ENCODE data around the gene DSC2. TPM values are rescaled to one million over a fixed set of nuclear protein-coding genes. Genes with fewer than 3 reads are reported as not detected.

DSC2 gene
- total RNA-seq, 1 donor from 2014 or later, result 16.0 TPM

GRCh38 chr18:31057917-31058316 is 44.3 kb downstream of the DSC2 start:
- Mint-ChIP-seq H3K36me3 (no peaks in the 10 kb centered on the region), H3K4me3 (no peak overlapping the region), H3K9me3 (peaks cover 2% of the 10 kb centered on the region), H3K4me1 (no peaks in the 10 kb centered on the region), H3K27me3 (ENCODE audit: insufficient read depth, low read depth) (no peaks in the 10 kb centered on the region), H3K27ac (no peak overlapping the region)
- no peak overlapping the region for H3K27ac ChIP-seq
- H3K4me3 ChIP-seq, result no peak overlapping the region
- no peak overlapping the region for H3K9ac ChIP-seq
- no peak for DNase-seq (ENCODE audit: low spot score)
- H4K20me1 ChIP-seq (ENCODE audit: low read depth), result no peaks in the 10 kb centered on the region
- TF ChIP-seq EZH2 (IDR thresholded peaks at IDR 0.05) (no peak), CTCF (IDR thresholded peaks at IDR 0.05) (no peak), EZH2phosphoT487 (IDR thresholded peaks at IDR 0.05) (no peak)
- H3K4me2 ChIP-seq, result no peak overlapping the region
- no peaks in the 10 kb centered on the region for H3K4me1 ChIP-seq
- H3K79me2 ChIP-seq (ENCODE audit: low read depth), result no peaks in the 10 kb centered on the region
- H3K36me3 ChIP-seq, result no peaks in the 10 kb centered on the region
- no peaks in the 10 kb centered on the region for H3F3A ChIP-seq (ENCODE audit: low read depth)
- no peaks in the 10 kb centered on the region for H3K9me3 ChIP-seq (ENCODE audit: low read depth)
- H2AFZ ChIP-seq (replicated peaks), result no peak overlapping the region
- H3K27me3 ChIP-seq, result no peaks in the 10 kb centered on the region

GRCh38 chr18:31057051-31057450 is 45.2 kb downstream of the DSC2 start:
- Histone ChIP-seq H4K20me1 (ENCODE audit: low read depth) (no peaks in the 10 kb centered on the region), H3K27ac (no peak overlapping the region), H3K4me1 (no peaks in the 10 kb centered on the region), H3K9me3 (ENCODE audit: low read depth) (no peaks in the 10 kb centered on the region), H2AFZ (replicated peaks) (no peak overlapping the region), H3K9ac (no peak overlapping the region), H3K4me2 (no peak overlapping the region), H3K79me2 (ENCODE audit: low read depth) (no peaks in the 10 kb centered on the region), H3K4me3 (no peak overlapping the region), H3K27me3 (no peaks in the 10 kb centered on the region), H3F3A (ENCODE audit: low read depth) (no peaks in the 10 kb centered on the region), H3K36me3 (no peaks in the 10 kb centered on the region)
- no peaks in the 10 kb centered on the region for H3K4me1 Mint-ChIP-seq
- no peaks in the 10 kb centered on the region for H3K27me3 Mint-ChIP-seq (ENCODE audit: insufficient read depth, low read depth)
- H3K36me3 Mint-ChIP-seq, result no peaks in the 10 kb centered on the region
- H3K9me3 Mint-ChIP-seq, result peaks cover 7% of the 10 kb centered on the region
- TF ChIP-seq CTCF (IDR thresholded peaks at IDR 0.05), result no peak
- H3K4me3 Mint-ChIP-seq, result no peak overlapping the region
- no peak overlapping the region for H3K27ac Mint-ChIP-seq
- no peak for DNase-seq (ENCODE audit: low spot score)

- Histone ChIP-seq H3K4me2 (no peak overlapping the region), H3F3A (ENCODE audit: low read depth) (no peaks in the 10 kb centered on the region), H2AFZ (replicated peaks) (no peak overlapping the region), H3K4me1 (no peaks in the 10 kb centered on the region), H3K36me3 (no peaks in the 10 kb centered on the region), H4K20me1 (ENCODE audit: low read depth) (no peaks in the 10 kb centered on the region), H3K79me2 (ENCODE audit: low read depth) (no peaks in the 10 kb centered on the region), H3K9ac (no peak overlapping the region), H3K4me3 (no peak overlapping the region), H3K27me3 (no peaks in the 10 kb centered on the region), H3K9me3 (ENCODE audit: low read depth) (no peaks in the 10 kb centered on the region), H3K27ac (no peak overlapping the region)
- no peaks in the 10 kb centered on the region for H3K4me1 Mint-ChIP-seq
- no peak overlapping the region for H3K4me3 Mint-ChIP-seq
- peaks cover 7% of the 10 kb centered on the region for H3K9me3 Mint-ChIP-seq
- no peak overlapping the region for H3K27ac Mint-ChIP-seq
- TF ChIP-seq CTCF (IDR thresholded peaks at IDR 0.05) (no peak), EZH2phosphoT487 (IDR thresholded peaks at IDR 0.05) (no peak), EZH2 (IDR thresholded peaks at IDR 0.05) (no peak)
- no peaks in the 10 kb centered on the region for H3K27me3 Mint-ChIP-seq (ENCODE audit: insufficient read depth, low read depth)
- no peaks in the 10 kb centered on the region for H3K36me3 Mint-ChIP-seq
- DNase-seq (ENCODE audit: low spot score), result no peak
Observed at GRCh38 chr18:31056296-31056695, 45.9 kb downstream of the DSC2 start.

- H3K4me3 Mint-ChIP-seq, result no peak overlapping the region
- Histone ChIP-seq H3K9me3 (ENCODE audit: low read depth) (no peaks in the 10 kb centered on the region), H4K20me1 (ENCODE audit: low read depth) (no peaks in the 10 kb centered on the region), H2AFZ (replicated peaks) (no peak overlapping the region), H3K27me3 (peaks cover 3% of the 10 kb centered on the region), H3K4me3 (no peak overlapping the region), H3F3A (ENCODE audit: low read depth) (no peaks in the 10 kb centered on the region), H3K27ac (no peak overlapping the region), H3K9ac (no peak overlapping the region), H3K79me2 (ENCODE audit: low read depth) (no peaks in the 10 kb centered on the region), H3K4me2 (no peak overlapping the region), H3K4me1 (no peaks in the 10 kb centered on the region), H3K36me3 (no peaks in the 10 kb centered on the region)
- no peak overlapping the region for H3K27ac Mint-ChIP-seq
- peaks cover 7% of the 10 kb centered on the region for H3K9me3 Mint-ChIP-seq
- H3K27me3 Mint-ChIP-seq (ENCODE audit: insufficient read depth, low read depth), result peaks cover 2% of the 10 kb centered on the region
- no peaks in the 10 kb centered on the region for H3K4me1 Mint-ChIP-seq
- no peak for DNase-seq (ENCODE audit: low spot score)
- no peak for TF ChIP-seq EZH2phosphoT487 (IDR thresholded peaks at IDR 0.05)
- no peak for TF ChIP-seq EZH2 (IDR thresholded peaks at IDR 0.05)
- TF ChIP-seq CTCF (IDR thresholded peaks at IDR 0.05), result no peak
- H3K36me3 Mint-ChIP-seq, result no peaks in the 10 kb centered on the region
Observed at GRCh38 chr18:31050635-31051034, 51.6 kb downstream of the DSC2 start.
